ENCODE results near the gene RTN4RL2. TPM values are rescaled to one million over a fixed set of nuclear protein-coding genes. Genes with fewer than 3 reads are reported as not detected.

RTN4RL2 gene
- total and polyA plus RNA-seq, 9 of the 15 experiments (the other 6 are each of a cell fraction or from before 2014, with no cell fraction given): 0.06 to 1.9 (median 0.34) TPM; not detected in 4

- no peak for TF ChIP-seq BCLAF1 (IDR thresholded peaks at IDR 0.05; ENCODE audit: borderline replicate concordance in 1 of 2, control insufficient read depth in 1 of 2, low read depth in 2 of 2, low read length in 1 of 2)
- TF ChIP-seq RBM39 (optimal IDR thresholded peaks at IDR 0.05; ENCODE audit: low read depth, low read length): no peak
- no peak for TF ChIP-seq RBM25 (IDR thresholded peaks at IDR 0.05; ENCODE audit: low read depth, low read length, severe bottlenecking)
- TF ChIP-seq HINFP (tag; conservative IDR thresholded peaks at IDR 0.05; ENCODE audit: low read depth): no peak
- no peak for TF ChIP-seq ELK1 (CRISPR knock-in tag; IDR thresholded peaks at IDR 0.05)
- no peak for TF ChIP-seq EP300 (IDR thresholded peaks at IDR 0.05; ENCODE audit: low read length)
- TF ChIP-seq ZNF655 (CRISPR knock-in tag; IDR thresholded peaks at IDR 0.05): no peak
- TF ChIP-seq NFRKB (IDR thresholded peaks at IDR 0.05; ENCODE audit: low read depth): no peak
- no peak for TF ChIP-seq PBX2 (CRISPR knock-in tag; IDR thresholded peaks at IDR 0.05; ENCODE audit: low read depth)
- TF ChIP-seq PBX2 (tag; conservative IDR thresholded peaks at IDR 0.05; ENCODE audit: low read depth): no peak
- TF ChIP-seq FOXP1 (CRISPR knock-in tag; IDR thresholded peaks at IDR 0.05): peak; percentile 62; the same call in 1 of the 2 replicates
- TF ChIP-seq DPF2 (IDR thresholded peaks at IDR 0.05): no peak
- TF ChIP-seq YBX1 (IDR thresholded peaks at IDR 0.05): no peak
- TF ChIP-seq RNF219 (CRISPR knock-in tag; IDR thresholded peaks at IDR 0.05): no peak
- TF ChIP-seq ATF1 (CRISPR knock-in tag; IDR thresholded peaks at IDR 0.05): no peak
- 0 out of 2 replicates have a peak, but pooled peaks have one; percentile 6 for TF ChIP-seq ATF1 (tag; IDR thresholded peaks at IDR 0.05)
Measured at GRCh38 chr11:57515332-57516060, 55.2 kb downstream of the RTN4RL2 start, which contains the start of gene SLC43A1 (continued).
